Uterus (tissue), 4 donors: Measurements from ENCODE around the gene PRDM10. TPM values are rescaled to one million over a fixed set of nuclear protein-coding genes. Genes with fewer than 3 reads are reported as not detected.

ENCODE experiments used
- DNase-seq, 2 donors: peaks; one replicate each; pipeline ENCODE4 v3.0.0-alpha.2; 2019 to 2020
- H3K27ac ChIP-seq, 2 donors: fragments of 200-600 bp; sonication (generic); 1 replicate in 1 of 2; 2 replicates in 1 of 2; pipeline ENCODE4 v1.5.1; 2016 to 2018
- H3K27me3 ChIP-seq, 2 donors: fragments of 200-600 bp; sonication (generic); one replicate each; pipeline ENCODE4 v1.5.1; 2018 to 2019; ENCODE audit warnings: control low read depth in 1 of 2
- H3K36me3 ChIP-seq, 2 donors: fragments of 200-600 bp; sonication (generic); one replicate each; pipeline ENCODE4 v1.5.1; 2019; ENCODE audit warnings: control low read depth in 1 of 2
- H3K4me1 ChIP-seq, 2 donors: fragments of 200-600 bp; sonication (generic); one replicate each; pipeline ENCODE4 v1.5.1; 2018 to 2019; ENCODE audit warnings: control low read depth in 1 of 2
- H3K4me3 ChIP-seq, 2 donors: fragments of 200-600 bp; sonication (generic); 1 replicate in 1 of 2; 2 replicates in 1 of 2; pipeline ENCODE4 v1.5.1; 2018 to 2019; ENCODE audit warnings: mild to moderate bottlenecking in 1 of 2
- H3K9me3 ChIP-seq, 2 donors: fragments of 200-600 bp; sonication (generic); one replicate each; pipeline ENCODE4 v1.5.1; 2019; ENCODE audit warnings: control low read depth in 1 of 2
- POLR2A ChIP-seq, 2 donors: fragments of 450-650 bp; IDR thresholded peaks; one replicate each; pipeline ENCODE4 v1.6.1; 2016; ENCODE audit warnings: antibody characterized with exemption in 2 of 2, mild to moderate bottlenecking in 1 of 2, moderate library complexity in 1 of 2
- intact Hi-C: fragments of 100-400 bp; cut with DNase I; formaldehyde crosslinking; loops from one replicate; pipeline ENCODE4 v1.15.1; 2023; ENCODE audit warnings: low total_unique reads
- total RNA-seq, 4 donors: library from RNA; depleted of rRNA in 3 of 4; stranded (reverse); fragments of >200 nt in 3 of 4; gene quantifications; one replicate each; pipeline versions ENCODE4 v1.1.0 to v1.2.4, GENCODE V29; 2014 to 2023
- TF ChIP-seq, protein P1 (sequence below), 4 experiments: fragments of 200-600 bp in 2 of 4; fragments of 450-650 bp in 2 of 4; sonication (generic) in 2 of 4; IDR thresholded peaks; one replicate each; pipeline ENCODE4 v1.5.1; 2016 to 2019; ENCODE audit warnings: antibody characterized with exemption in 4 of 4, mild to moderate bottlenecking in 2 of 4, moderate library complexity in 1 of 4
- donor health status: DM: yes; HTN: yes; CAD: no.

PRDM10 gene
- total RNA-seq, 4 donors from 2014 or later = 0.29 to 18.6 (median 6.7) TPM

DNA sequence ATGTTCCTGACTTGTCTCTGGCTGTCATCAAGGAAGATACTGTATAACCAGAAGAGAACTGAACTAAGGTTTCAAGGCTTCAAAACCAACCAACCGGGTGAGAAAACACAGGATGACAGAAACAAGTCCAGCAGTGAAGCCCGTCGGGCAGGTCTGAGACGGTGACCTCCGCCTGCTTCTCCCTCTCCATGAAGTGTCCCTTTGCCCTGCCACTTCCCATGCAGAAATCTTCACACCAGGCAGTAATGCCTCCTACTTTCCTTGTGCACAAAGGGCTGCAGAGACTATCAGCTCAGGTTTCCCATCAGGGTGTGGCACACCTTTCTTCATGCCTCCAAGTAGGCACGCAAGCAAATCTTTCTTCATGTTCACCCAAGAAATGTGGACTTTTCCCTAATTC, 24.2 kb downstream of the PRDM10 start:
- intact Hi-C loops = no loop called here
- DNase-seq = no peak
- TF ChIP-seq POLR2A (IDR thresholded peaks at IDR 0.05) = no peak
- TF ChIP-seq, protein P1, sequence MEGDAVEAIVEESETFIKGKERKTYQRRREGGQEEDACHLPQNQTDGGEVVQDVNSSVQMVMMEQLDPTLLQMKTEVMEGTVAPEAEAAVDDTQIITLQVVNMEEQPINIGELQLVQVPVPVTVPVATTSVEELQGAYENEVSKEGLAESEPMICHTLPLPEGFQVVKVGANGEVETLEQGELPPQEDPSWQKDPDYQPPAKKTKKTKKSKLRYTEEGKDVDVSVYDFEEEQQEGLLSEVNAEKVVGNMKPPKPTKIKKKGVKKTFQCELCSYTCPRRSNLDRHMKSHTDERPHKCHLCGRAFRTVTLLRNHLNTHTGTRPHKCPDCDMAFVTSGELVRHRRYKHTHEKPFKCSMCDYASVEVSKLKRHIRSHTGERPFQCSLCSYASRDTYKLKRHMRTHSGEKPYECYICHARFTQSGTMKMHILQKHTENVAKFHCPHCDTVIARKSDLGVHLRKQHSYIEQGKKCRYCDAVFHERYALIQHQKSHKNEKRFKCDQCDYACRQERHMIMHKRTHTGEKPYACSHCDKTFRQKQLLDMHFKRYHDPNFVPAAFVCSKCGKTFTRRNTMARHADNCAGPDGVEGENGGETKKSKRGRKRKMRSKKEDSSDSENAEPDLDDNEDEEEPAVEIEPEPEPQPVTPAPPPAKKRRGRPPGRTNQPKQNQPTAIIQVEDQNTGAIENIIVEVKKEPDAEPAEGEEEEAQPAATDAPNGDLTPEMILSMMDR (IDR thresholded peaks at IDR 0.05) = no peak

DNA sequence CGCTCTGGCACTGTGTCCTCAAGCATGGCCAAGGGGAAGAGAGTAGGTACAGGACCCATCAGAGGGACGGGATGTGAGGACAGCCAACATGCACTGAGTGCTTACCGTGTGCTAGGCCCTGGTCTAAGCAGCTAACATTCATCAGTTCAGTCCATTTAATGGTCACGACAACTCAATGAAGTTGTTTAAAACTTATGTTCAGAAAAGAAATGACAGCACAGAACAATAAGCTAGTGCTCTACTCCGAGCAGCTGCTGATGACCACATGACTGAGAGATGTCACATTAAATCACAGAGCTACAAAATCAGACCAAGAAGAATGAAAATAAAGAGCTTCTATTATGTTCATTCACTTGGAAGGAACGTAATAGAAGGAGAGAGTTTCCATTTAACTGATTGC, 26.3 kb downstream of the PRDM10 start:
- no peak overlapping the region for H3K27ac ChIP-seq
- no peak for TF ChIP-seq POLR2A (IDR thresholded peaks at IDR 0.05)
- TF ChIP-seq, protein P1 (IDR thresholded peaks at IDR 0.05) = no peak
- no peaks in the 10 kb centered on the region for H3K36me3 ChIP-seq

More for the DNA sequence above, 24.2 kb downstream of the PRDM10 start:
- H3K4me3 ChIP-seq = no peak overlapping the region
- H3K36me3 ChIP-seq = no peaks in the 10 kb centered on the region
- no peaks in the 10 kb centered on the region for H3K4me1 ChIP-seq
- H3K27ac ChIP-seq = no peak overlapping the region
- no peaks in the 10 kb centered on the region for H3K27me3 ChIP-seq
- no peaks in the 10 kb centered on the region for H3K9me3 ChIP-seq

DNA sequence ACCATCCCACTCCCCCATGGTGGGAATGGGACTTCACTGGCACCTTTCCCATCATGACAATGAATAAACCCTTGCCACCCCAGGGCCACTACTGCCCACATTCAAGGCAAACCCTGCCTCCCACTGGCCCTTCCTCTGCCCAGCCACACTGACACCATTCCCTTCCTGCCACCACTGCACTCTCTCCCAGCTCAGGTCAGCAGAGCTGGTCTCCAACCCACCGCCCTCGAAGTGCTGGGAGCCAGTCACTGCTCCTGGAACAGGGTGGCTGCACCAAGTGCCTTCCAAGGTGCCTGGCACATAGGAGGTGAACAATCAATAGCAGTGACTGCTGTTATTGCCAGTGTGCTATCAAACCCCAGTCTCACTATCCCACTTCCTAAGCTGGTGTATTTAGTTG, 27.1 kb downstream of the PRDM10 start:
- intact Hi-C loops = no loop called here
- H3K9me3 ChIP-seq = no peaks in the 10 kb centered on the region
- H3K27ac ChIP-seq = no peak overlapping the region
- no peaks in the 10 kb centered on the region for H3K4me1 ChIP-seq
- H3K4me3 ChIP-seq = no peak overlapping the region
- H3K36me3 ChIP-seq = no peaks in the 10 kb centered on the region
- TF ChIP-seq, protein P1 (IDR thresholded peaks at IDR 0.05) = no peak
- TF ChIP-seq POLR2A (IDR thresholded peaks at IDR 0.05) = no peak
- H3K27me3 ChIP-seq = no peaks in the 10 kb centered on the region
- no peak for DNase-seq

More for the DNA sequence above, 26.3 kb downstream of the PRDM10 start:
- Histone ChIP-seq H3K4me1 (no peaks in the 10 kb centered on the region), H3K27me3 (no peaks in the 10 kb centered on the region), H3K9me3 (no peaks in the 10 kb centered on the region), H3K4me3 (no peak overlapping the region)
- no peak for DNase-seq
- intact Hi-C loops = no loop called here

DNA sequence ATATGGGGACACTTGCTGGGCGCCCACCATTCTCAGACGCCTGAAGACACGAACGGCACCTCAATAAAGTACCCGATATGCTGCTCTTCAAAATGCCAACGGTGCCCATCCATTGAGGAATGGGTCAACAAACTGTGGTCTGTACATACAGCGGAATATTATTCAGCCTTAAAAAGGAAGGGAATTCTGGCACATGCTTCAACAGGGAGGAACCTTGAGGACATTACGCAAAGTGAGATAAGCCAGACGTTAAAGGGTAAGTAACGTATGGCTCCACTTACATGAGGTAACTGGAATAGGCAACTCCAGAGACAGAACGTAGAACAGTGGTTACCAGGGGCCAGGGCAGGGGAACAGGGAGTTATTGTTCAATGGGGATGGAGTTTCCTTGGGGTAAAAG, 28.0 kb downstream of the PRDM10 start:
- no peaks in the 10 kb centered on the region for H3K4me1 ChIP-seq
- no peak for DNase-seq
- TF ChIP-seq, protein P1 (IDR thresholded peaks at IDR 0.05) = no peak
- no peak for TF ChIP-seq POLR2A (IDR thresholded peaks at IDR 0.05)
- intact Hi-C loops = no loop called here
- no peaks in the 10 kb centered on the region for H3K36me3 ChIP-seq
- no peaks in the 10 kb centered on the region for H3K27me3 ChIP-seq
- no peak overlapping the region for H3K27ac ChIP-seq
- H3K9me3 ChIP-seq = no peaks in the 10 kb centered on the region
- H3K4me3 ChIP-seq = no peak overlapping the region

DNA sequence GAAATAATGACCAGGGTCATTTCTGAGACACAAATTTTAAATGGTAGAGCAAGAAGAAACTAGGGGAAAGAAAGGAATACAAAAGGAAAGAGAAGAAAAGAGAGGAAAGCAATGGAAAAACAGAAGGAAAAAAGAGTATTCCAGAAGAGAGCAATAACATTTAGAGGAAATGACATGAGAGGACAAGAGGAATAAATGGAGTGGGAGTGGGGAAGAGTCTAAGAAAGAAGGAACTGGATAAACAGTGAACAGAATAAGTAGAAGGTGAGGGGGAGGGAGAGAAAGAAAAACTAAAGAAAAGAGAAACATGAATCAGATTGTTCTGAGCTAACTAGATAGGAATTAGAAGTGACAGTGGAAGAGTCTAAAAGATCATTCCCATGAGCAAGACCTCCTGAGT, 28.4 kb downstream of the PRDM10 start:
- intact Hi-C loops = no loop called here
- DNase-seq = no peak

More for the DNA sequence above, 28.4 kb downstream of the PRDM10 start:
- Histone ChIP-seq H3K4me1 (no peaks in the 10 kb centered on the region), H3K36me3 (no peaks in the 10 kb centered on the region), H3K27me3 (no peaks in the 10 kb centered on the region), H3K4me3 (no peak overlapping the region), H3K27ac (no peak overlapping the region), H3K9me3 (no peaks in the 10 kb centered on the region)
- TF ChIP-seq, protein P1 (IDR thresholded peaks at IDR 0.05) = no peak
- TF ChIP-seq POLR2A (IDR thresholded peaks at IDR 0.05) = no peak
